ENCODE results near the gene IFT88. TPM values are rescaled to one million over a fixed set of nuclear protein-coding genes. Genes with fewer than 3 reads are reported as not detected.

Gene IFT88
- total RNA-seq, 2 donors from 2014 or later: 11.8 to 12.0 TPM

- intact Hi-C loops (cut with DNase I): no loop called here
- no peak overlapping the region for H3K27ac ChIP-seq
Measured at GRCh38 chr13:20558982-20559381, 8.0 kb upstream of the IFT88 start.

GRCh38 chr13:20559659-20560356 lies 7.1 kb upstream of the IFT88 start:
- no peaks in the 10 kb centered on the region for H3K4me1 ChIP-seq
- H3K9ac ChIP-seq (ENCODE audit: low read depth in 2 of 2, low read length in 2 of 2): peak overlapping the region in 1 of 2 donors; percentile 7
- no peaks in the 10 kb centered on the region for H3K9me3 ChIP-seq
- no peak overlapping the region for H3K4me3 ChIP-seq
- H3K36me3 ChIP-seq: no peaks in the 10 kb centered on the region
- H3K27me3 ChIP-seq: no peaks in the 10 kb centered on the region
- H3K27ac ChIP-seq: peak overlapping the region; percentile 81
- TF ChIP-seq CTCF (IDR thresholded peaks at IDR 0.05): no peak
- intact Hi-C loops (cut with DNase I): no loop called here
- DNase-seq: no peak

More at GRCh38 chr13:20558982-20559381, 8.0 kb upstream of the IFT88 start:
- Histone ChIP-seq H3K9ac (ENCODE audit: low read depth in 2 of 2, low read length in 2 of 2) (no peak overlapping the region), H3K27me3 (no peaks in the 10 kb centered on the region), H3K9me3 (no peaks in the 10 kb centered on the region), H3K4me3 (no peak overlapping the region), H3K4me1 (no peaks in the 10 kb centered on the region), H3K36me3 (no peaks in the 10 kb centered on the region)
- TF ChIP-seq CTCF (IDR thresholded peaks at IDR 0.05): no peak
- no peak for DNase-seq

- intact Hi-C loops (cut with DNase I): no loop called here
- no peak for DNase-seq
- H3K27me3 ChIP-seq: no peaks in the 10 kb centered on the region
- no peaks in the 10 kb centered on the region for H3K4me1 ChIP-seq
- no peak overlapping the region for H3K9ac ChIP-seq (ENCODE audit: low read depth in 2 of 2, low read length in 2 of 2)
- no peak overlapping the region for H3K27ac ChIP-seq
- no peak overlapping the region for H3K4me3 ChIP-seq
- H3K36me3 ChIP-seq: no peaks in the 10 kb centered on the region
- H3K9me3 ChIP-seq: no peaks in the 10 kb centered on the region
- TF ChIP-seq CTCF (IDR thresholded peaks at IDR 0.05): no peak
Measured at GRCh38 chr13:20561741-20562140, 5.2 kb upstream of the IFT88 start.

GRCh38 chr13:20565115-20565736 lies 1.7 kb upstream of the IFT88 start:
- H3K9me3 ChIP-seq: no peaks in the 10 kb centered on the region
- intact Hi-C loops (cut with DNase I): no loop called here
- no peak overlapping the region for H3K4me3 ChIP-seq
- no peak for TF ChIP-seq CTCF (IDR thresholded peaks at IDR 0.05)
- no peak overlapping the region for H3K9ac ChIP-seq (ENCODE audit: low read depth in 2 of 2, low read length in 2 of 2)
- no peak overlapping the region for H3K27ac ChIP-seq
- peaks cover 7% of the 10 kb centered on the region for H3K4me1 ChIP-seq
- no peaks in the 10 kb centered on the region for H3K36me3 ChIP-seq
- no peak for DNase-seq
- no peaks in the 10 kb centered on the region for H3K27me3 ChIP-seq

- TF ChIP-seq CTCF (IDR thresholded peaks at IDR 0.05): no peak
- peak overlapping the region; percentile 97 for H3K27ac ChIP-seq
- peak; percentile 68 for DNase-seq
- H3K4me3 ChIP-seq: peak overlapping the region; percentile 75
- no peaks in the 10 kb centered on the region for H3K36me3 ChIP-seq
- peak overlapping the region; percentile 64 to 81 for H3K9ac ChIP-seq (ENCODE audit: low read depth in 2 of 2, low read length in 2 of 2)
- no peaks in the 10 kb centered on the region for H3K27me3 ChIP-seq
- H3K4me1 ChIP-seq: peaks cover 7% of the 10 kb centered on the region
- intact Hi-C loops (cut with DNase I): no loop called here
- H3K9me3 ChIP-seq: no peaks in the 10 kb centered on the region
Measured at GRCh38 chr13:20566468-20566897, 474 bp upstream of the IFT88 start.

Data from colonic mucosa (tissue), 4 donors.